Activated T-cell treated with anti-CD3 and anti-CD28 coated beads for 48 hours (primary cell): ENCODE measurements around the gene PPM1E.
A peak's percentile ranks its signal among the peaks of the same experiment; 100 is the strongest.
"Not testable (repeated sequence)": the region's sequence is repeated elsewhere in the genome, so short reads cannot be mapped to it uniquely, and the experiment has no call there.

ENCODE experiments used
- DNase-seq: peaks from one replicate; pipeline ENCODE4 v3.0.0-alpha.2; 2020; ENCODE audit warnings: low read depth

PPM1E gene

GRCh38 chr17:58755577-58756245 lies at the start of gene PPM1E:
TSS of gene PPM1E (plus strand) at chr17:58755854.
- peak; percentile 49 for DNase-seq

GRCh38 chr17:58706351-58707140 lies 49.1 kb upstream of the PPM1E start:
- DNase-seq: no peak

- DNase-seq: no peak
Measured at GRCh38 chr17:58710948-58711552, 44.6 kb upstream of the PPM1E start.

GRCh38 chr17:58722274-58722673 lies 33.4 kb upstream of the PPM1E start:
- no peak for DNase-seq

- no peak for DNase-seq
Measured at GRCh38 chr17:58722696-58723095, 33.0 kb upstream of the PPM1E start.

- DNase-seq: no peak
Measured at GRCh38 chr17:58728798-58729197, 26.9 kb upstream of the PPM1E start.

GRCh38 chr17:58730937-58731336 lies 24.7 kb upstream of the PPM1E start:
- no peak for DNase-seq

- DNase-seq: no peak
Measured at GRCh38 chr17:58734040-58734439, 21.6 kb upstream of the PPM1E start.

- no peak for DNase-seq
Measured at GRCh38 chr17:58734811-58735210, 20.8 kb upstream of the PPM1E start.

GRCh38 chr17:58741121-58741625 lies 14.5 kb upstream of the PPM1E start:
- DNase-seq: no peak

- DNase-seq: no peak
Measured at GRCh38 chr17:58747674-58748073, 8.0 kb upstream of the PPM1E start.

- not testable (repeated sequence) for DNase-seq
Measured at GRCh38 chr17:58749627-58750026, 6.0 kb upstream of the PPM1E start.

GRCh38 chr17:58753026-58753425 lies 2.6 kb upstream of the PPM1E start:
- no peak for DNase-seq

- no peak for DNase-seq
Measured at GRCh38 chr17:58755269-58755576, 431 bp upstream of the PPM1E start.

GRCh38 chr17:58756246-58757161 lies 850 bp downstream of the PPM1E start:
- no peak for DNase-seq

GRCh38 chr17:58757162-58757613 lies 1.5 kb downstream of the PPM1E start:
- DNase-seq: no peak

- DNase-seq: no peak
Measured at GRCh38 chr17:58758890-58759289, 3.2 kb downstream of the PPM1E start.

GRCh38 chr17:58759522-58759921 lies 3.9 kb downstream of the PPM1E start:
- DNase-seq: no peak

- DNase-seq: no peak
Measured at GRCh38 chr17:58760248-58760647, 4.6 kb downstream of the PPM1E start.

GRCh38 chr17:58763263-58763662 lies 7.6 kb downstream of the PPM1E start:
- DNase-seq: no peak

GRCh38 chr17:58764373-58764772 lies 8.7 kb downstream of the PPM1E start:
- no peak for DNase-seq

- DNase-seq: not testable (repeated sequence)
Measured at GRCh38 chr17:58778482-58778881, 22.8 kb downstream of the PPM1E start.
